ENCODE measurements around the gene SEPTIN12.

The SEPTIN12 gene

GRCh38 chr16:4783951-4784336 is 4.2 kb downstream of the SEPTIN12 start:
- no peak for DNase-seq (ENCODE audit: low spot score)

GRCh38 chr16:4783251-4783950 is 4.7 kb downstream of the SEPTIN12 start:
- DNase-seq (ENCODE audit: low spot score): no peak

GRCh38 chr16:4780235-4780634 is 7.9 kb downstream of the SEPTIN12 start:
- DNase-seq (ENCODE audit: low spot score): no peak

DNA sequence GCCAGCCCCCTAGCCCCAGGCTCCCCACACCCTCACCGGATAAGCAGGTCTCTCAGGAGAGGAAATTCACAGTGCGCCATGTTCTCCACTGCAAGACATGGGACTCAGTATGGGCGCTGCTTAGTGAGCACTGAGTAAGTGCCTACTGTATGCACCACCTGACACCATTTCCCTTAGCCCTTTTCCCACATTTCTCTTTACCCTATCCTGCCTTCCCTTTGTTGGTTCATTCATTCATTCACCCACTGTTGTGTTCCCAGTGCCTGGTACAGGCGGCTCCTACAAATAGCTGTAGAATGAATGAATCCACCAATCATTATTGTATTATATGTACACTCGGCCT is 10.1 kb downstream of the SEPTIN12 start:
- no peak for DNase-seq (ENCODE audit: low spot score)

GRCh38 chr16:4777339-4778049 is 10.7 kb downstream of the SEPTIN12 start:
- DNase-seq (ENCODE audit: low spot score): no peak

DNA sequence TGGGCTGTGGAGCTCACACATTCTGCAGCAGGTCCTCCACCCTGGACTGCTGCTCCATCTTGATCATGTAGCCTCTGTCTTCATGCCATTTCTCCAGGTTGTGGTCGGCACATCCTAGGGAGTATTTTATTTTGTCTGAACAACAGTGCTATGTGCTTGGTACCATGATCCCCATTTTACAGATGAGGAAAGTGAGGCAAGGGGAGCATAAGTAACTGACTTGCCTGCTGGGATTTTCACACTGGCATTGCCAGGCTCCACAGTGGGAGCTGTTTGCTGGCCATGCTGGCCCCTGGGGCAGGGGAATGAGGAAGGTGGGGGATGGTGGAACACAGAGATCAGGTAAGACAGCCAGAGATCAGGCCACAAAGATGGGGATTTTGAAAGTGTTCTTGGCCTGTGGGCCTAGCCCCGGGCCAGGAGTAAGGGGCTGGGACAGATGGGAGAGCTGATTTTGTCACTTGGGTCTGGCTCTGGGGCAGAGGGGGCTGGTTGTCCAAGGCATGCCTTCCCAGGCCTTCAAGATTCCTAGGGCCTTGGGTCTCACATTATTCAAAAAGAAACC is 11.9 kb downstream of the SEPTIN12 start:
- DNase-seq (ENCODE audit: low spot score): no peak

GRCh38 chr16:4775005-4775404 is 13.1 kb downstream of the SEPTIN12 start:
- DNase-seq (ENCODE audit: low spot score): no peak

DNA sequence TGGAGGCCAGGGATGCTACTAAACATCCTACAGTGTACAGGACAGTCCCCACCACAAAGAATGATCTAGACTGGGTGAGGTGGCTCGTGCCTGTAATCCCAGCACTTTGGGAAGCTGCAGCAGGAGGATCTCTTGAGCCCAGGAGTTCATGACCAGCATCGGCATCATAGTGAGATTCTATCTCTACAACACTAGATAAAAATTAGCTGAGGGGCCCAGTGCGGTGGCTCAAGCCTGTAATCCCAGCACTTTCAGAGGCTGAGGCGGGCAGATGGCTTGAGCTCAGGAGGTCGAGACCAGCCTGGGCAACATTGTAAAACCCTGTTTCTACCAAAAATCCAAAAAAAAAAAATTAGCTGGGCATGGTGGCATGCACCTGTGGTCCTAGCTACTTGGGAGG is 15.8 kb downstream of the SEPTIN12 start:
- no peak for DNase-seq (ENCODE audit: low spot score)

DNA sequence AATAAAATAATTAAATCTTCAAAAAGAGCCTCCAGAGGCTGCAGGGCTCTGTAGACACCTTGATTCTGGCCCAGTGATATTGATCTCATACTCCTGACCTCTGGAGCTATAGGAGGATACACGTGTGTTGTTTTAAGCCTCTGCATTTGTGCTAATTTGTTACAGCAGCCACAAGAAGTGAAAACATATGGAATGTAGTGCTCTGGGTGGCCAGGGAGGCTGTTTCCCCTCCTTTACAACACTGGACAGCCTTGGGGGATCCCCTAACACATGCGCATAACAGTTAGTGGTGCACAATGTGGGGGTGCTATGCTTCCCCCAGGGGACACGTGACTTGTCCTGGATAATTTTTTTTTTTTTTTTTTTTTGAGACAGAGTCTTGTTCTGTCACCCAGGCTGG is 16.5 kb downstream of the SEPTIN12 start:
- DNase-seq (ENCODE audit: low spot score): no peak

DNA sequence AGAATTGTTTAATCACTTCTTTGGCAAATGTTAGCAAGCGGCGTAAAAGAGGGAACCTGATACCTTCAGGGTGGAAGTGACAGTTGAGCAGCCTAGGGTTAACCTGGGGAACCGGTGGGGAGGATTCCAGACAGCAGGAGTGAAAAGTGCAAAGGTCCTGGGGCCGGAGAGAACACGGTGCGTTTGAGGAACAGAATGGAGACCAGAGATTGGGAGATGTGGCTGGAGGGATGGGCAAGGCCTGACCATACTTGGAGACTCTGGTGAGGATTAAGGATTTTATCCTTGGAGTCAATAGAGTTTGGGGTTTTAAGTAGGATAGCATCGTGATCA is 18.9 kb downstream of the SEPTIN12 start:
- no peak for DNase-seq (ENCODE audit: low spot score)

GRCh38 chr16:4768549-4769305 is 19.4 kb downstream of the SEPTIN12 start:
- peak; percentile 94 for DNase-seq (ENCODE audit: low spot score)

- DNase-seq (ENCODE audit: low spot score): no peak
These were observed 20.1 kb downstream of the SEPTIN12 start for GRCh38 chr16:4767872-4768548.

- peak; percentile 92 for DNase-seq (ENCODE audit: low spot score)
These were observed 21.1 kb downstream of the SEPTIN12 start, which contains the start of gene ZNF500 for GRCh38 chr16:4766875-4767628. ZNF500 (minus strand) TSS chr16:4767162; CDS start chr16:4765978, 1,184 bp downstream.

DNA sequence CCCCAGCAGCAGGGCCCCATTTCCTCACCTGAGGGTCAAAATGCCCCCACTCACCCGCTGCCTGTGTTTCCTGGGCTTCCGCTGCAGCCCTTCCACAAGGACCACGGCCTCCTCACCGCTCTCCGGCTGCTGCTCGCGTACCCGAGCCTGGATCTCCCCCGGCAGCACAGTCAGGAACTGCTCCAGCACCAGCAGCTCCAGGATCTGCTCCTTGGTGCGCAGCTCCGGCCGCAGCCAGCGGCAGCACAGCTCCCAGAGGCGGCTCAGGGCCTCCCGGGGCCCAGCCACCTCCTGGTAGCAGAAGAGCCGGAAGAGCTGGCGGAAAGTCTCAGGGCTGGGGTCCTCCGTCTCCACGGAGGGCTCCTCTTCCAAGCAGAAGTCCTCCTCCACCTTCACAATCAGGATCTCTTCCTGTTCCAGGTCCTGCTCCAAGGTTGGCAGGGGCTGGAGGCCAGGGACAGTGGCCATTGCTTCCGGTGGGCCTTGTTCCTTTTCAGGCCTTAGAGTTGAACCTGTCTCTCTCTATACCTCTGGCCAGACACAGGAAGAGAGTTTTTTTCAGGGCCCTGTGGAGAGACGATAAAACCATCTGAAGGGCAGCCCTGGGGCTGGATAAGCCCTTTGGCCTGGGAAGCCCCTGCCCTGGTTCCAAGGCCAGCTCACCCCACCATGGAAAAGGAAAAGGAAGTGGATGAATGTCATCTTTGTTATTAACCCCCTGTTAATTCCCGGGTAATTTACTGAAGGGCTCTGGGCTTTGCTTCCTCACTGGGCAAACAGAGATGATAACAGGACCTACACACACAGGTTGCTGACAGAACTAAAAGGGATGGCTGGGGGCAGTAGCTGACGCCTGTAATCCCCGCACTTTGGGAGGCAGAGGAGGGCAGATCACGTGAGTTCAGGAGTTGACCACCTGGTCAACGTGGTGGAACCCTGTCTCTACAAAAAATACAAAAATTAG is 22.4 kb downstream of the SEPTIN12 start:
- no peak for DNase-seq (ENCODE audit: low spot score)

- no peak for DNase-seq (ENCODE audit: low spot score)
These were observed 24.4 kb downstream of the SEPTIN12 start for GRCh38 chr16:4763791-4764190.

DNA sequence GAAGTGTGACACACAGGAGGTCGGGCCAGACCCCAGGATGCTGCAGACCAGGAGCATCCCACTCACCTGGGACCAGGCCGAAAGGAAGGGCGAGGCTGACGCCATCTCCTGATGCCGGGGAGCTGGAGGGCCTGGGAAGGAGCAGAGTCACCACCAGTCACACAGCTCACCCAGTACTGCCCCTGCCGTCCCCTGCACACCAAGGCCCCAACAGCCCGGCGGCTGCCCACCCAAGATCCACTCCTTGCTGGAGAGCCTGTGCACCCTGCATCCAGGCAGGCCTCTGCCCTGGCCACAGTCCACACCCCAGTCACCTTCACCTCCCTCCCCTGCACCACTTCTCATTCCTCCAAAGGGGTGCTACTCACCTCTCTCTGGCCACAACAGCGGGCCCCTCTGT is 25.9 kb downstream of the SEPTIN12 start:
- no peak for DNase-seq (ENCODE audit: low spot score)

DNA sequence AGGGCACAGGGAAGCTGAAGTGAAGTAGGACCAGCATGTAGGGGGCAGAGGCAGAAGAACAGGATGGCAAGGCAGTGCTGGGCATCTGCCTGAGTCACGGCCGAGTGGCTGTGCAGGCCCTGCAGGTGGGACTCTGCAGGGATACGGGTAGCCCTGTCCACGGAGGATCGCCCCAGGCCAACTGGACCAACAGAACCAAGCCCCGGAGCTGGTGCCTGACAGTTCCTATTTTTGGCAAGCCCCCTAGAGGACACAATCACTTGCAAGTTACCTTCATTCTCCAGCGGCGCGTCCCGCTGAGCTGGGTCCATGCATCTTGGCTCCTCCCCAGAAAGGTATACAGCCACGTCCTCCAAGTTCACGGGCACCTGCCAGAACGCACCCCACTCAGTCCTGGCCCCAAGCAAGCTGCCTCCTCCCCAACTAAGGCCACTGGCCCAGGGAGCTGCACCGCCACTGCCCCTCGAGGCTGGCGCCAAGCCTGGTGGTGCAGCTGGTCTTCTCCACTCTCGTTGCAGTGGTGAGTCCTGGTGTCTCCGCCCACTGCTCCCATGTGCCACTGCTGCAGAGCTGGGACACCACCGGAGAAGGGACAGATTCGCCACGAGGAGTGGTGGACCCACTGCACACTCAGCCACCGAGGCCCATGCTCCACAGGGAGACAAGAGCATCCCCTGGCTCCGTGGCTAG is 27.8 kb downstream of the SEPTIN12 start:
- no peak for DNase-seq (ENCODE audit: low spot score)

- DNase-seq (ENCODE audit: low spot score): no peak
These were observed 32.5 kb downstream of the SEPTIN12 start for GRCh38 chr16:4755687-4756086.

DNA sequence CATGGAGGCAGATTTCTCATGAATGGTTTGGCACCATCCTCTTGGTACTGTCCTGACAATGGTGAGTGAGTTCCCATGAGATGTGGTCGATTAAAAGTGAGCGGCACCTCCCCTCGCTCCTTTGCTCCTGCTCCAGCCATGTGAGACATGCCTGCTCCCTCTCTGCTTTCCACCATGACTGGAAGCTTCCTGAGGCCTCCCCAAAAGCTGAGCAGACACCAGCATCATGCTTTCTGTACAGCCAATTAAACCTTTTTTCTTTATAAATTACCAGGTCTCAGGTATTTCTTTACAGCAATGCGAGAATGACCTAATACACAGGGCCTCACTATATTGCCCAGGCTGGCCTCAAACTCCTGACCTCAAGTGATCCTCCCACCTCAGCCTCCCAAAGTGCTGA is 33.3 kb downstream of the SEPTIN12 start:
- no peak for DNase-seq (ENCODE audit: low spot score)

DNA sequence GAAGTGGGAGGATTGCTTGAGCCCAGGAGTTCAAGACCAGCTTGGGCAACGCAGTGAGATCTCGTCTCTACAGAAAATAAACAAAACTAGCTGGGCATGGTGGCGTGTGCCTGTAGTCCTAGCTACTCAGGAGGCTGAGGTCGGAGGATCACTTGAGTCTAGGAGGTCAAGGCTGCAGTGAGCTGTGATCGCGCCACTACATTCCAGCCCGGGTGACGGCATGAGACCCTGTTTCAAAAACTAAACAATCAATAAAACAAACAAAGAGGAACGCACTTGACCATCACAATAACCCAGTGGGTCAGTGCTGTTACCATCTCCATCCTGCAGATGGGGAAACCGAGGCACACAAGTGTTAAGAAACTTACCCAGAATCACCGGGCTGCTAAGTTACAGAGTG is 34.9 kb downstream of the SEPTIN12 start:
- no peak for DNase-seq (ENCODE audit: low spot score)
